Spleen (tissue), 7 donors: ENCODE data around the gene SLAMF6.

Experiments used
- POLR2A ChIP-seq, 3 donors: fragments of 450-650 bp; IDR thresholded peaks; one replicate each; pipeline ENCODE4 v1.5.1; 2017; ENCODE audit warnings: antibody characterized with exemption in 3 of 3, mild to moderate bottlenecking in 1 of 3
- POLR2AphosphoS5 ChIP-seq, 3 donors: sonication (generic); formaldehyde crosslinking; IDR thresholded peaks; one replicate each; pipeline ENCODE4 v1.5.1; 2017; ENCODE audit warnings: antibody characterized with exemption in 3 of 3
- TF ChIP-seq, protein P1 (sequence below), 11 experiments: fragments of 200-600 bp in 7 of 11; fragments of 450-650 bp in 4 of 11; sonication (generic) in 4 of 11; IDR thresholded peaks in 8 of 11; conservative IDR thresholded peaks in 3 of 11; 1 replicate in 7 of 11; 2 replicates in 4 of 11; pipeline versions ENCODE4 v1.4.0 to v1.8.0; 2016 to 2021; ENCODE audit warnings: antibody characterized with exemption in 11 of 11, inconsistent platforms in 4 of 11, mild to moderate bottlenecking in 1 of 11
- donor health status: DM: no; HTN: no; CAD: no; lungs with moderate emphysema.
- donor health status: DM: no; HTN: no; CAD: no.
- donor health status: DM: no; HTN: no; CAD: no.

GRCh38 chr1:160471253-160471652 lies 51.8 kb downstream of the SLAMF6 start:
- TF ChIP-seq, protein P1, sequence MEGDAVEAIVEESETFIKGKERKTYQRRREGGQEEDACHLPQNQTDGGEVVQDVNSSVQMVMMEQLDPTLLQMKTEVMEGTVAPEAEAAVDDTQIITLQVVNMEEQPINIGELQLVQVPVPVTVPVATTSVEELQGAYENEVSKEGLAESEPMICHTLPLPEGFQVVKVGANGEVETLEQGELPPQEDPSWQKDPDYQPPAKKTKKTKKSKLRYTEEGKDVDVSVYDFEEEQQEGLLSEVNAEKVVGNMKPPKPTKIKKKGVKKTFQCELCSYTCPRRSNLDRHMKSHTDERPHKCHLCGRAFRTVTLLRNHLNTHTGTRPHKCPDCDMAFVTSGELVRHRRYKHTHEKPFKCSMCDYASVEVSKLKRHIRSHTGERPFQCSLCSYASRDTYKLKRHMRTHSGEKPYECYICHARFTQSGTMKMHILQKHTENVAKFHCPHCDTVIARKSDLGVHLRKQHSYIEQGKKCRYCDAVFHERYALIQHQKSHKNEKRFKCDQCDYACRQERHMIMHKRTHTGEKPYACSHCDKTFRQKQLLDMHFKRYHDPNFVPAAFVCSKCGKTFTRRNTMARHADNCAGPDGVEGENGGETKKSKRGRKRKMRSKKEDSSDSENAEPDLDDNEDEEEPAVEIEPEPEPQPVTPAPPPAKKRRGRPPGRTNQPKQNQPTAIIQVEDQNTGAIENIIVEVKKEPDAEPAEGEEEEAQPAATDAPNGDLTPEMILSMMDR (IDR thresholded peaks at IDR 0.05 in 8 of 11, conservative IDR thresholded peaks at IDR 0.05 in 3 of 11), result no peak
- TF ChIP-seq POLR2A (IDR thresholded peaks at IDR 0.05) (no peak), POLR2AphosphoS5 (IDR thresholded peaks at IDR 0.05) (no peak)
